H1 (cell line): ENCODE results near the gene HIPK3. TPM values are rescaled to one million over a fixed set of nuclear protein-coding genes. Genes with fewer than 3 reads are reported as not detected.

Experiments used
- CTCF ChIA-PET: fragments of 300-600 bp; sonication (Branson Sonifier 250); formaldehyde crosslinking; loops from one replicate; lab custom pipeline; 2021; ENCODE audit not compliant: partially characterized antibody; lab: Charles Lee
- POLR2A ChIA-PET: fragments of 300-600 bp; sonication (Branson Sonifier 250); formaldehyde crosslinking; loops from one replicate; lab custom pipeline; 2021; ENCODE audit warnings: inconsistent platforms; ENCODE audit not compliant: partially characterized antibody; lab: Charles Lee
- DNase-seq, 2 experiments: peaks; one replicate each; pipeline versions ENCODE4 v3.0.0 to v3.0.0-alpha.2; 2010 to 2022; ENCODE audit warnings: low spot score in 2 of 2, low read depth in 1 of 2, mixed read lengths in 1 of 2
- FAIRE-seq: peaks from 2 replicates; lab custom pipeline; 2011; peaks lifted over from hg19 to GRCh38; lab: Jason Lieb, UNC
- H2AFZ ChIP-seq: 2 replicates; pipeline ENCODE4 v1.8.1; 2012; ENCODE audit warnings: low read length, inconsistent platforms
- H2AK5ac ChIP-seq: 2 replicates; pipeline ENCODE4 v1.6.1; 2013; ENCODE audit warnings: low read depth, low read length
- H2BK120ac ChIP-seq: replicated peaks from 2 replicates; pipeline ENCODE3; 2013; ENCODE audit warnings: low read depth, low read length, inconsistent platforms
- H2BK12ac ChIP-seq: 2 replicates; pipeline ENCODE4 v1.6.1; 2013; ENCODE audit warnings: low read depth, low read length
- H2BK15ac ChIP-seq: 2 replicates; pipeline ENCODE4 v1.6.1; 2013; ENCODE audit warnings: low read length
- H2BK20ac ChIP-seq: 2 replicates; pipeline ENCODE4 v1.6.1; 2013; ENCODE audit warnings: low read length
- H2BK5ac ChIP-seq: 2 replicates; pipeline ENCODE4 v1.6.1; 2013; ENCODE audit warnings: low read depth, low read length
- H3K14ac ChIP-seq: 2 replicates; pipeline ENCODE4 v1.6.1; 2013; ENCODE audit warnings: inconsistent platforms; ENCODE audit not compliant: insufficient read length
- H3K18ac ChIP-seq: 2 replicates; pipeline ENCODE4 v1.6.1; 2013; ENCODE audit warnings: low read length; ENCODE audit errors: extremely low read depth
- H3K23ac ChIP-seq: 2 replicates; pipeline ENCODE4 v1.6.1; 2013; ENCODE audit warnings: inconsistent platforms; ENCODE audit not compliant: insufficient read length
- H3K23me2 ChIP-seq: 2 replicates; pipeline ENCODE4 v1.6.1; 2013; ENCODE audit warnings: low read depth, low read length
- H3K27ac ChIP-seq: 2 replicates; pipeline ENCODE4 v1.6.1; 2011; ENCODE audit warnings: low read depth, low read length, inconsistent platforms
- H3K27me3 ChIP-seq, 4 experiments: replicated peaks in 1 of 4; 1 replicate in 1 of 4; 2 replicates in 3 of 4; pipeline versions ENCODE4 v1.6.1 to v1.8.1; 2011 to 2013; ENCODE audit warnings: low read length in 3 of 4, mild to moderate bottlenecking in 3 of 4, inconsistent platforms in 2 of 4, mixed read lengths in 2 of 4, moderate library complexity in 1 of 4; ENCODE audit not compliant: control insufficient read depth in 3 of 4, insufficient read depth in 3 of 4; ENCODE audit errors: extremely low read depth in 1 of 4
- H3K36me3 ChIP-seq, 4 experiments: 2 replicates each; pipeline versions ENCODE4 v1.6.1 to v1.8.1; 2011 to 2013; ENCODE audit warnings: mild to moderate bottlenecking in 4 of 4, low read length in 3 of 4, moderate library complexity in 2 of 4, control low read depth in 1 of 4, inconsistent platforms in 1 of 4; ENCODE audit not compliant: insufficient read depth in 4 of 4, control insufficient read depth in 2 of 4
- H3K4ac ChIP-seq: replicated peaks from 2 replicates; pipeline ENCODE3; 2013; ENCODE audit warnings: low read length, low read depth, mixed read lengths, inconsistent platforms; ENCODE audit not compliant: insufficient read length
- H3K4me1 ChIP-seq, 4 experiments: replicated peaks in 1 of 4; 1 replicate in 1 of 4; 2 replicates in 3 of 4; pipeline versions ENCODE4 v1.6.1 to v1.8.1; 2011 to 2013; ENCODE audit warnings: low read length in 3 of 4, inconsistent platforms in 2 of 4, mixed read lengths in 1 of 4; ENCODE audit not compliant: insufficient read depth in 4 of 4, control insufficient read depth in 3 of 4
- H3K4me2 ChIP-seq, 2 experiments: 2 replicates each; pipeline versions ENCODE4 v1.6.1 to v1.8.1; 2011 to 2013; ENCODE audit warnings: low read depth in 2 of 2, low read length in 2 of 2, control low read depth in 1 of 2, inconsistent platforms in 1 of 2, mild to moderate bottlenecking in 1 of 2; ENCODE audit not compliant: insufficient read depth in 1 of 2
- H3K4me3 ChIP-seq, 4 experiments: fragments of 200-600, 300-600 bp in 1 of 4; sonication (generic), shearing (Covaris generic), sonication (Bioruptor Twin) in 1 of 4; 2 replicates each; pipeline versions ENCODE4 v1.5.1 to v1.8.1; 2011 to 2016; ENCODE audit warnings: low read length in 4 of 4, low read depth in 3 of 4, control low read depth in 2 of 4, inconsistent platforms in 2 of 4, mild to moderate bottlenecking in 2 of 4, mixed read lengths in 1 of 4, moderate library complexity in 1 of 4; ENCODE audit not compliant: insufficient read depth in 2 of 4; ENCODE audit errors: extremely low read depth in 1 of 4
- H3K56ac ChIP-seq: replicated peaks from 2 replicates; pipeline ENCODE3; 2013; ENCODE audit warnings: low read depth, mild to moderate bottlenecking, mixed read lengths, low read length, inconsistent platforms; ENCODE audit not compliant: insufficient read length
- H3K79me1 ChIP-seq: 2 replicates; pipeline ENCODE4 v1.6.1; 2013; ENCODE audit warnings: low read depth, low read length, control low read depth
- H3K79me2 ChIP-seq, 2 experiments: 2 replicates each; pipeline versions ENCODE4 v1.6.1 to v1.8.1; 2012 to 2013; ENCODE audit warnings: low read length in 2 of 2, mild to moderate bottlenecking in 2 of 2, inconsistent platforms in 1 of 2; ENCODE audit not compliant: insufficient read depth in 2 of 2, control insufficient read depth in 1 of 2
- H3K9ac ChIP-seq, 4 experiments: replicated peaks in 1 of 4; 1 replicate in 1 of 4; 2 replicates in 3 of 4; pipeline versions ENCODE4 v1.6.1 to v1.8.1; 2011 to 2013; ENCODE audit warnings: low read depth in 3 of 4, low read length in 3 of 4, control low read depth in 2 of 4, mild to moderate bottlenecking in 2 of 4, moderate library complexity in 2 of 4, inconsistent platforms in 1 of 4; ENCODE audit errors: extremely low read depth in 1 of 4
- H3K9me3 ChIP-seq, 2 experiments: 2 replicates each; pipeline versions ENCODE4 v1.6.1 to v1.8.1; 2012 to 2013; ENCODE audit warnings: mild to moderate bottlenecking in 2 of 2, moderate library complexity in 2 of 2, control low read depth in 1 of 2, inconsistent platforms in 1 of 2, low read depth in 1 of 2, low read length in 1 of 2, mixed read lengths in 1 of 2; ENCODE audit not compliant: insufficient read depth in 2 of 2
- H4K20me1 ChIP-seq, 2 experiments: replicated peaks in 1 of 2; 2 replicates each; pipeline versions ENCODE3 to v1.8.1; 2011 to 2013; ENCODE audit warnings: inconsistent platforms in 2 of 2, low read length in 2 of 2, mild to moderate bottlenecking in 1 of 2; ENCODE audit not compliant: insufficient read depth in 2 of 2, control insufficient read depth in 1 of 2
- H4K5ac ChIP-seq: 2 replicates; pipeline ENCODE4 v1.6.1; 2013; ENCODE audit warnings: low read length, low read depth, mixed read lengths, inconsistent platforms; ENCODE audit not compliant: insufficient read length
- H4K8ac ChIP-seq: 2 replicates; pipeline ENCODE4 v1.8.0; 2013; ENCODE audit warnings: mild to moderate bottlenecking, moderate library complexity, low read length, inconsistent platforms; ENCODE audit not compliant: insufficient read depth; ENCODE audit errors: extremely low read depth
- H4K91ac ChIP-seq: replicated peaks from 2 replicates; pipeline ENCODE3; 2013; ENCODE audit warnings: low read length, mixed read lengths, inconsistent platforms; ENCODE audit not compliant: insufficient read length
- CHD1 ChIP-seq: IDR thresholded peaks from 2 replicates; pipeline ENCODE4 v1.6.1; 2012; ENCODE audit warnings: low read depth, low read length, improper control_type of control experiment
- HDAC2 ChIP-seq, 2 experiments: fragments of 300-600 bp in 1 of 2; sonication (generic) in 1 of 2; IDR thresholded peaks; 2 replicates each; pipeline ENCODE4 v1.6.1; 2011 to 2012; ENCODE audit warnings: low read depth in 2 of 2, low read length in 2 of 2, mild to moderate bottlenecking in 2 of 2, moderate library complexity in 2 of 2, borderline replicate concordance in 1 of 2, inconsistent platforms in 1 of 2
- KDM1A ChIP-seq: fragments of 200-600, 300-600 bp; sonication (generic); IDR thresholded peaks from 2 replicates; pipeline ENCODE4 v1.7.1; 2016; ENCODE audit warnings: mild to moderate bottlenecking, low read length, borderline replicate concordance
- TEAD4 ChIP-seq: IDR thresholded peaks from 2 replicates; pipeline ENCODE4 v1.6.1; 2012; ENCODE audit warnings: low read depth, low read length, inconsistent platforms, mixed read lengths
- WGBS, 2 experiments: shearing (Covaris generic) in 1 of 2; methylation state at CpG; one replicate each; pipeline versions ENCODE4 v1.1.6 to v1.1.7; 2013 to 2015; ENCODE audit warnings: low lambda C conversion rate in 2 of 2, mixed read lengths in 2 of 2, inconsistent platforms in 1 of 2, low coverage in 1 of 2, missing lambda C conversion rate in 1 of 2; ENCODE audit not compliant: insufficient replicate concordance in 2 of 2, insufficient coverage in 1 of 2, insufficient read length in 1 of 2; ENCODE audit errors: extremely low coverage in 1 of 2, missing lambda C conversion rate in 1 of 2; 5-methylcytosine and 5-hydroxymethylcytosine counted together
- polyA plus RNA-seq, 7 experiments: library from polyadenylated mRNA; depleted of rRNA in 3 of 7; stranded (reverse) in 5 of 7; unstranded in 2 of 7; fragments of >200 nt in 5 of 7; fragments of 200-250 nt in 2 of 7; gene quantifications; 1 replicate in 5 of 7; 2 replicates in 1 of 7; 4 replicates in 1 of 7; pipeline versions ENCODE4 v1.2.1 to v1.2.3, GENCODE V29; 2011 to 2013; ENCODE audit warnings: missing spikeins in 2 of 7, mixed read lengths in 2 of 7
- total RNA-seq: library from RNA; stranded (reverse); fragmentation: NEBNext Ultra II Directional; extraction: Animal tissue kit (Norgen Biotek cat#: 25700); gene quantifications from 2 replicates; pipeline ENCODE4 v1.2.1, GENCODE V29; 2021

Gene HIPK3
- total and polyA plus RNA-seq, 2 of the 8 experiments (the other 6 are each of a cell fraction or from before 2014, with no cell fraction given): 5.0 to 22.3 TPM

DNA sequence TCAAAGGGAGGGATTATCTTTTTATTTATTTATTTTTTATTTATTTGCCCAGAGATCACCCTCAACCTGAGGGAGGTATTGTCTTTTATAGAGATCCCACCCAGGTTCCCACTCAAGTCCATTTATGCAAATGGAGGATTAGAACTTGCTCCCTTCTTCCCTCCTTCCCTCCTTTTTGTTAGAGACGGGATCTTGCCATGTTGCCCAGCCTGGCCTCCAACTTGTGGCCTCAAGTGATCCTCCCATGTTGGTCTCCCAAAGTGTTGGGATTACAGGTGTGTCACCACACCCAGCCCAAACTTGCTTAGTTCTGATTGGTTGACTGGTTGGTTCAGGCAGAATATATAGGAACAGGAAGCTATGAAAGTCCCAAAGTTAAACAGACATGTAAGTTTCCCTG lies 51.9 kb downstream of the HIPK3 start:
- no peak for FAIRE-seq
- no peak overlapping the region for H2BK15ac ChIP-seq

More for the DNA sequence above, 51.9 kb downstream of the HIPK3 start:
- no peak overlapping the region for H3K23ac ChIP-seq
- H2AK5ac ChIP-seq: no peak overlapping the region
- no peak overlapping the region for H4K91ac ChIP-seq
- CTCF ChIA-PET: interaction anchor here (1.3 to 1.6 kb wide), 2 partner anchors 11 to 21 kb away, joined by 3 read pairs; no protein-coding TSS in a partner anchor
- H3K27me3 ChIP-seq: no peaks in the 10 kb centered on the region
- H3K9me3 ChIP-seq: no peaks in the 10 kb centered on the region
- no peak overlapping the region for H2BK12ac ChIP-seq
- peaks cover 0 to 34% of the 10 kb centered on the region in 2 experiments; a peak in 2 of 4 replicates for H3K79me2 ChIP-seq
- H3K4me3 ChIP-seq: no peak overlapping the region
- POLR2A ChIA-PET: no interaction called here
- H3K4me1 ChIP-seq: no peaks in the 10 kb centered on the region
- no peak overlapping the region for H3K14ac ChIP-seq
- DNase-seq: no peak
- H3K79me1 ChIP-seq: peaks cover 2% of the 10 kb centered on the region; the same call in 1 of the 2 replicates
- H2BK5ac ChIP-seq: no peak overlapping the region
- no peak for TF ChIP-seq HDAC2 (IDR thresholded peaks at IDR 0.05; ENCODE audit: borderline replicate concordance in 1 of 2, low read depth in 2 of 2, low read length in 2 of 2)
- TF ChIP-seq TEAD4: no peak
- peak; percentile 65; the same call in 1 of the 2 replicates for TF ChIP-seq KDM1A
- TF ChIP-seq CHD1: no peak
- no peaks in the 10 kb centered on the region; the same call in 1 of the 2 replicates for H3K23me2 ChIP-seq
- no peak overlapping the region for H2BK120ac ChIP-seq
- no peak overlapping the region for H4K8ac ChIP-seq
- H3K18ac ChIP-seq: no peak overlapping the region
- no peak overlapping the region for H3K9ac ChIP-seq
- H4K20me1 ChIP-seq: peaks cover 0 to 4% of the 10 kb centered on the region in 2 experiments
- no peak overlapping the region for H3K56ac ChIP-seq
- no peak overlapping the region for H3K27ac ChIP-seq
- no peaks in the 10 kb centered on the region for H3K36me3 ChIP-seq
- H3K4ac ChIP-seq: no peak overlapping the region
- H4K5ac ChIP-seq: no peak overlapping the region
- WGBS, 2 experiments: 100% methylated on average over 1 of the region's 1 CpG; no CpG with 5 or more reads in 1 of the 2 experiments
- no peak overlapping the region for H2BK20ac ChIP-seq
- H3K4me2 ChIP-seq: no peak overlapping the region
- no peak overlapping the region for H2AFZ ChIP-seq
